ENCODE data around the gene FNDC3A.
"Not testable (repeated sequence)": the region's sequence is repeated elsewhere in the genome, so short reads cannot be mapped to it uniquely, and the experiment has no call there.

The FNDC3A gene

GRCh38 chr13:49030213-49030612, 54.5 kb downstream of the FNDC3A start:
- DNase-seq (ENCODE audit: low read depth, low spot score): no peak

GRCh38 chr13:49040872-49041271, 65.2 kb downstream of the FNDC3A start:
- no peak for DNase-seq (ENCODE audit: low read depth, low spot score)

GRCh38 chr13:49042476-49042875, 66.8 kb downstream of the FNDC3A start:
- no peak for DNase-seq (ENCODE audit: low read depth, low spot score)

- no peak for DNase-seq (ENCODE audit: low read depth, low spot score)
Observed at GRCh38 chr13:49044008-49044407, 68.3 kb downstream of the FNDC3A start.

GRCh38 chr13:49044836-49045235, 69.1 kb downstream of the FNDC3A start:
- no peak for DNase-seq (ENCODE audit: low read depth, low spot score)

- no peak for DNase-seq (ENCODE audit: low read depth, low spot score)
Observed at GRCh38 chr13:49046002-49046401, 70.3 kb downstream of the FNDC3A start.

- DNase-seq (ENCODE audit: low read depth, low spot score): no peak
Observed at GRCh38 chr13:49046519-49046918, 70.8 kb downstream of the FNDC3A start.

GRCh38 chr13:49052813-49053212, 77.1 kb downstream of the FNDC3A start:
- no peak for DNase-seq (ENCODE audit: low read depth, low spot score)

GRCh38 chr13:49053215-49053614, 77.5 kb downstream of the FNDC3A start:
- DNase-seq (ENCODE audit: low read depth, low spot score): no peak

GRCh38 chr13:49053906-49054305, 78.2 kb downstream of the FNDC3A start:
- no peak for DNase-seq (ENCODE audit: low read depth, low spot score)

GRCh38 chr13:49055021-49055420, 79.3 kb downstream of the FNDC3A start:
- no peak for DNase-seq (ENCODE audit: low read depth, low spot score)

- DNase-seq (ENCODE audit: low read depth, low spot score): no peak
Observed at GRCh38 chr13:49057176-49057575, 81.5 kb downstream of the FNDC3A start.

GRCh38 chr13:49058761-49059160, 83.0 kb downstream of the FNDC3A start:
- no peak for DNase-seq (ENCODE audit: low read depth, low spot score)

- no peak for DNase-seq (ENCODE audit: low read depth, low spot score)
Observed at GRCh38 chr13:49060678-49061387, 85.1 kb downstream of the FNDC3A start.

GRCh38 chr13:49061388-49061752, 85.7 kb downstream of the FNDC3A start:
- not testable (repeated sequence) for DNase-seq (ENCODE audit: low read depth, low spot score)

- DNase-seq (ENCODE audit: low read depth, low spot score): no peak
Observed at GRCh38 chr13:49062297-49062896, 86.7 kb downstream of the FNDC3A start.

- no peak for DNase-seq (ENCODE audit: low read depth, low spot score)
Observed at GRCh38 chr13:49063011-49063410, 87.3 kb downstream of the FNDC3A start.

GRCh38 chr13:49063497-49063896, 87.8 kb downstream of the FNDC3A start:
- no peak for DNase-seq (ENCODE audit: low read depth, low spot score)

GRCh38 chr13:49064476-49064875, 88.8 kb downstream of the FNDC3A start:
- DNase-seq (ENCODE audit: low read depth, low spot score): no peak

- no peak for DNase-seq (ENCODE audit: low read depth, low spot score)
Observed at GRCh38 chr13:49066856-49067255, 91.1 kb downstream of the FNDC3A start.

- DNase-seq (ENCODE audit: low read depth, low spot score): not testable (repeated sequence)
Observed at GRCh38 chr13:49068498-49068897, 92.8 kb downstream of the FNDC3A start.

GRCh38 chr13:49070021-49070420, 94.3 kb downstream of the FNDC3A start:
- DNase-seq (ENCODE audit: low read depth, low spot score): not testable (repeated sequence)

- DNase-seq (ENCODE audit: low read depth, low spot score): no peak
Observed at GRCh38 chr13:49071341-49071937, 95.7 kb downstream of the FNDC3A start.

Measured in activated CD4-positive, CD25-positive, alpha-beta regulatory T cell treated with anti-CD3 and anti-CD28 coated beads, Interleukin-2, amount 50 U/mL, for 16 hours (primary cell).